IPS-NIHi7 (cell line): ENCODE data around the gene SPON2.
"Not testable (repeated sequence)": the region's sequence is repeated elsewhere in the genome, so short reads cannot be mapped to it uniquely, and the experiment has no call there.

Experiments used
- DNase-seq: peaks from one replicate; pipeline ENCODE4 v3.0.0; 2012; ENCODE audit warnings: mixed read lengths; ENCODE audit errors: extremely low spot score

Gene SPON2

GRCh38 chr4:1151541-1151940, 20.8 kb downstream of the SPON2 start:
- DNase-seq, result no peak

GRCh38 chr4:1150875-1151274, 21.5 kb downstream of the SPON2 start:
- no peak for DNase-seq

GRCh38 chr4:1139860-1140259, 32.5 kb downstream of the SPON2 start:
- no peak for DNase-seq

GRCh38 chr4:1137850-1138249, 34.5 kb downstream of the SPON2 start:
- DNase-seq, result no peak

- no peak for DNase-seq
Observed at GRCh38 chr4:1137063-1137776, 35.2 kb downstream of the SPON2 start.

GRCh38 chr4:1136048-1136447, 36.3 kb downstream of the SPON2 start:
- no peak for DNase-seq

GRCh38 chr4:1133033-1133432, 39.4 kb downstream of the SPON2 start:
- DNase-seq, result no peak

- peak; percentile 88 for DNase-seq
Observed at GRCh38 chr4:1130316-1131186, 41.8 kb downstream of the SPON2 start.

- no peak for DNase-seq
Observed at GRCh38 chr4:1126506-1126905, 45.9 kb downstream of the SPON2 start.

- not testable (repeated sequence) for DNase-seq
Observed at GRCh38 chr4:1125466-1125865, 46.9 kb downstream of the SPON2 start.

- DNase-seq, result no peak
Observed at GRCh38 chr4:1124818-1125217, 47.6 kb downstream of the SPON2 start.

GRCh38 chr4:1122505-1122904, 49.9 kb downstream of the SPON2 start:
- DNase-seq, result no peak
